IMR-90 (cell line): ENCODE measurements around the gene RBFOX1. TPM values are rescaled to one million over a fixed set of nuclear protein-coding genes. Genes with fewer than 3 reads are reported as not detected.

Experiments used
- ATAC-seq: fragments of 200-7000 bp; cut with Tn5 transposase; 2 replicates; pipeline ENCODE4 v1.9.1; 2020; ENCODE audit warnings: low read depth, mild to moderate bottlenecking, moderate library complexity
- BruUV-seq: library from RNA; stranded (reverse); fragments of 400-500 nt; replicated peaks from 2 replicates; lab custom pipeline; 2021; lab: Mats Ljungman, UMichigan
- CTCF ChIA-PET: fragments of 300-600 bp; formaldehyde crosslinking; extraction: SDS; loops from one replicate; lab custom pipeline; 2021; ENCODE audit warnings: antibody characterized with exemption; lab: Yijun Ruan, JAX
- POLR2A ChIA-PET: fragments of 300-600 bp; sonication (Branson Sonifier 250); formaldehyde crosslinking; loops from one replicate; lab custom pipeline; 2022; ENCODE audit warnings: antibody characterized with exemption; ENCODE audit not compliant: unreplicated experiment; lab: Charles Lee
- DNase-seq: peaks from one replicate; pipeline ENCODE4 v3.0.0; 2013
- H2AFZ ChIP-seq: replicated peaks from 2 replicates; pipeline ENCODE3; 2013; ENCODE audit warnings: low read length, mild to moderate bottlenecking; ENCODE audit not compliant: poor library complexity
- H2AK5ac ChIP-seq: 2 replicates; pipeline ENCODE4 v1.6.1; 2013; ENCODE audit warnings: low read depth, low read length, inconsistent platforms
- H2AK9ac ChIP-seq: replicated peaks from 2 replicates; pipeline ENCODE3; 2013; ENCODE audit warnings: mild to moderate bottlenecking, low read depth, low read length, moderate library complexity; ENCODE audit not compliant: poor library complexity
- H2BK120ac ChIP-seq: 2 replicates; pipeline ENCODE4 v1.6.1; 2013; ENCODE audit warnings: low read depth, low read length, inconsistent platforms
- H2BK15ac ChIP-seq: 3 replicates; pipeline ENCODE4 v1.6.1; 2013; ENCODE audit warnings: low read depth, low read length, inconsistent platforms
- H2BK20ac ChIP-seq: 2 replicates; pipeline ENCODE4 v1.6.1; 2013; ENCODE audit warnings: low read depth, mild to moderate bottlenecking, inconsistent platforms, low read length, moderate library complexity
- H2BK5ac ChIP-seq: 2 replicates; pipeline ENCODE4 v1.6.1; 2013; ENCODE audit warnings: mild to moderate bottlenecking, low read depth, low read length, inconsistent platforms; ENCODE audit not compliant: poor library complexity, severe bottlenecking
- H3K14ac ChIP-seq: replicated peaks from 2 replicates; pipeline ENCODE4 v1.6.1; 2013; ENCODE audit warnings: low read depth, low read length, inconsistent platforms
- H3K18ac ChIP-seq: 2 replicates; pipeline ENCODE4 v1.6.1; 2013; ENCODE audit warnings: low read depth, low read length, control low read depth
- H3K23ac ChIP-seq: 2 replicates; pipeline ENCODE4 v1.6.1; 2013; ENCODE audit warnings: low read depth, low read length, inconsistent platforms
- H3K27ac ChIP-seq: 2 replicates; pipeline ENCODE4 v1.5.1; 2013; ENCODE audit warnings: mild to moderate bottlenecking, control low read depth, low read length; ENCODE audit not compliant: insufficient read depth
- H3K27me3 ChIP-seq: 2 replicates; pipeline ENCODE4 v1.6.1; 2013; ENCODE audit warnings: low read length; ENCODE audit not compliant: control insufficient read depth, insufficient read depth
- H3K36me3 ChIP-seq: 2 replicates; pipeline ENCODE4 v1.6.1; 2013; ENCODE audit warnings: low read length, mixed read lengths; ENCODE audit not compliant: control insufficient read depth, insufficient read depth
- H3K4ac ChIP-seq: 2 replicates; pipeline ENCODE4 v1.6.1; 2013; ENCODE audit warnings: low read depth, low read length, inconsistent platforms
- H3K4me1 ChIP-seq: 2 replicates; pipeline ENCODE4 v1.6.1; 2013; ENCODE audit warnings: low read length, mixed read lengths; ENCODE audit not compliant: control insufficient read depth, insufficient read depth
- H3K4me2 ChIP-seq: 2 replicates; pipeline ENCODE4 v1.6.1; 2013; ENCODE audit warnings: low read depth, mild to moderate bottlenecking, control low read depth, low read length, moderate library complexity
- H3K4me3 ChIP-seq: 2 replicates; pipeline ENCODE4 v1.5.1; 2013; ENCODE audit warnings: low read depth, mild to moderate bottlenecking, control low read depth, low read length, moderate library complexity; ENCODE audit not compliant: insufficient read depth
- H3K56ac ChIP-seq: 2 replicates; pipeline ENCODE4 v1.6.1; 2013; ENCODE audit warnings: low read length, inconsistent platforms; ENCODE audit not compliant: insufficient read depth; ENCODE audit errors: extremely low read depth
- H3K79me1 ChIP-seq, 2 experiments: 2 replicates each; pipeline ENCODE4 v1.6.1; 2013; ENCODE audit warnings: low read length in 2 of 2, inconsistent platforms in 1 of 2, low read depth in 1 of 2
- H3K9ac ChIP-seq: 2 replicates; pipeline ENCODE4 v1.6.1; 2013; ENCODE audit warnings: low read depth, low read length, control low read depth
- H3K9me1 ChIP-seq: 2 replicates; pipeline ENCODE4 v1.6.1; 2013; ENCODE audit warnings: low read length, inconsistent platforms; ENCODE audit not compliant: insufficient read depth
- H3K9me3 ChIP-seq: 2 replicates; pipeline ENCODE4 v1.6.1; 2013; ENCODE audit warnings: low read length; ENCODE audit not compliant: control insufficient read depth, insufficient read depth
- H4K20me1 ChIP-seq: 2 replicates; pipeline ENCODE4 v1.6.1; 2013; ENCODE audit warnings: low read length, inconsistent platforms; ENCODE audit not compliant: insufficient read depth
- H4K5ac ChIP-seq: 2 replicates; pipeline ENCODE4 v1.6.1; 2013; ENCODE audit warnings: mild to moderate bottlenecking, low read depth, low read length, control low read depth
- H4K8ac ChIP-seq, 2 experiments: 2 replicates each; pipeline ENCODE4 v1.6.1; 2013; ENCODE audit warnings: low read depth in 2 of 2, low read length in 2 of 2, control low read depth in 1 of 2, inconsistent platforms in 1 of 2
- H4K91ac ChIP-seq: 2 replicates; pipeline ENCODE4 v1.6.1; 2013; ENCODE audit warnings: low read depth, low read length, inconsistent platforms; ENCODE audit not compliant: insufficient read depth
- BHLHE40 ChIP-seq: fragments of 150-350 bp; IDR thresholded peaks from 2 replicates; pipeline ENCODE4 v1.6.1; 2016; ENCODE audit warnings: mild to moderate bottlenecking, low read depth, low read length
- CEBPB ChIP-seq: IDR thresholded peaks from 2 replicates; pipeline ENCODE4 v1.6.1; 2012; ENCODE audit warnings: low read depth, low read length, improper control_type of control experiment
- FOS ChIP-seq: fragments of 150-350 bp; IDR thresholded peaks from 2 replicates; pipeline ENCODE4 v1.6.1; 2016; ENCODE audit warnings: low read depth, low read length
- MAFK ChIP-seq: IDR thresholded peaks from 2 replicates; pipeline ENCODE4 v1.6.1; 2012; ENCODE audit warnings: low read depth, low read length, improper control_type of control experiment
- MAZ ChIP-seq: IDR thresholded peaks from 2 replicates; pipeline ENCODE4 v1.6.1; 2012; ENCODE audit warnings: low read depth, mild to moderate bottlenecking, low read length, improper control_type of control experiment, moderate library complexity, borderline replicate concordance
- MXI1 ChIP-seq: IDR thresholded peaks from 2 replicates; pipeline ENCODE4 v1.6.1; 2012; ENCODE audit warnings: low read depth, mild to moderate bottlenecking, low read length, moderate library complexity, borderline replicate concordance
- NFE2L2 ChIP-seq: fragments of 150-350 bp; IDR thresholded peaks from 2 replicates; pipeline ENCODE4 v1.6.1; 2016; ENCODE audit warnings: low read depth, mild to moderate bottlenecking, low read length
- POLR2A ChIP-seq: IDR thresholded peaks from 2 replicates; pipeline ENCODE4 v1.6.1; 2012; ENCODE audit warnings: mild to moderate bottlenecking, low read depth, low read length
- RAD21 ChIP-seq: IDR thresholded peaks from 2 replicates; pipeline ENCODE4 v1.6.1; 2012; ENCODE audit warnings: low read length, improper control_type of control experiment
- RCOR1 ChIP-seq: IDR thresholded peaks from 2 replicates; pipeline ENCODE4 v1.6.1; 2012; ENCODE audit warnings: mild to moderate bottlenecking, low read length, improper control_type of control experiment; ENCODE audit not compliant: insufficient replicate concordance
- SMC3 ChIP-seq: fragments of 150-350 bp; IDR thresholded peaks from 2 replicates; pipeline ENCODE4 v1.6.1; 2016; ENCODE audit warnings: low read depth, mild to moderate bottlenecking, antibody characterized with exemption, low read length, moderate library complexity
- USF2 ChIP-seq: fragments of 150-350 bp; IDR thresholded peaks from 2 replicates; pipeline ENCODE4 v1.6.1; 2017; ENCODE audit warnings: mild to moderate bottlenecking, antibody characterized with exemption, low read length, low read depth
- WGBS, 2 experiments: methylation state at CpG; one replicate each; pipeline versions ENCODE4 v1.1.5 to v1.1.7; 2013; ENCODE audit warnings: missing lambda C conversion rate in 2 of 2; ENCODE audit not compliant: insufficient read length in 1 of 2; ENCODE audit errors: extremely low coverage in 2 of 2; 5-methylcytosine and 5-hydroxymethylcytosine counted together
- dilution Hi-C: fragments of 300-500 bp; cut with HindIII; formaldehyde crosslinking; loops from one replicate; pipeline ENCODE4 v1.14.3; 2018; ENCODE audit warnings: low sequenced_read_pairs; ENCODE audit not compliant: unreplicated experiment
- in situ Hi-C: fragments of 300-500 bp; cut with MboI; formaldehyde crosslinking; loops from 3 replicates; pipeline ENCODE4 v1.14.3; 2019; ENCODE audit warnings: low sequenced_read_pairs, inconsistent platforms, mixed read lengths
- intact Hi-C: fragments of 100-400 bp; cut with micrococcal nuclease; formaldehyde crosslinking; loops from 2 replicates; pipeline ENCODE4 v1.10.0; 2022
- polyA plus RNA-seq, 3 experiments: library from polyadenylated mRNA; depleted of rRNA; stranded (reverse); fragments of >200 nt; gene quantifications; 2 replicates each; pipeline ENCODE4 v1.2.3, GENCODE V29; 2012; ENCODE audit warnings: low replicate concordance in 1 of 3
- total RNA-seq: library from RNA; depleted of rRNA; stranded (reverse); fragments of >200 nt; gene quantifications from 2 replicates; pipeline ENCODE4 v1.2.3, GENCODE V29; 2012
- TF ChIP-seq, protein P1 (sequence below): fragments of 150-350 bp; IDR thresholded peaks from 2 replicates; pipeline ENCODE4 v1.6.1; 2016; ENCODE audit warnings: low read depth, mild to moderate bottlenecking, low read length, moderate library complexity, borderline replicate concordance
- TF ChIP-seq, protein P2 (sequence below): conservative IDR thresholded peaks from 2 replicates; pipeline ENCODE4 v1.5.1; 2012; ENCODE audit warnings: mild to moderate bottlenecking, low read depth, low read length, improper control_type of control experiment

The RBFOX1 gene
- total and polyA plus RNA-seq, 2 of the 4 experiments (the other 2 are of a cell fraction) = not detected

GRCh38 chr16:7363422-7364417, 31.1 kb downstream of the RBFOX1 start:
- H4K5ac ChIP-seq = no peak overlapping the region
- dilution Hi-C loops (no loop called here), intact Hi-C loops (no loop called here), in situ Hi-C loops (no loop called here)
- H3K56ac ChIP-seq = no peak overlapping the region
- 5% methylated on average over 7 of the region's 18 CpGs; no CpG with 5 or more reads in 1 of the 2 experiments for WGBS, 2 experiments
- H3K79me1 ChIP-seq = no peaks in the 10 kb centered on the region
- no peak overlapping the region for H2BK120ac ChIP-seq
- CTCF ChIA-PET = no interaction called here
- H2AK5ac ChIP-seq = no peak overlapping the region
- no peak overlapping the region for H3K27ac ChIP-seq
- H3K4ac ChIP-seq = no peak overlapping the region
- H3K14ac ChIP-seq = no peak overlapping the region
- BruUV-seq = no TSS peak
- DNase-seq (no peak), ATAC-seq (no peak)
- no peak overlapping the region for H4K8ac ChIP-seq
- no peak overlapping the region for H3K4me3 ChIP-seq
- H2AFZ ChIP-seq = no peak overlapping the region
- no peaks in the 10 kb centered on the region for H3K9me1 ChIP-seq
- H3K18ac ChIP-seq = no peak overlapping the region
- H3K4me2 ChIP-seq = no peak overlapping the region
- H3K9ac ChIP-seq = no peak overlapping the region
- H4K20me1 ChIP-seq = no peaks in the 10 kb centered on the region
- no peaks in the 10 kb centered on the region for H3K36me3 ChIP-seq
- H3K23ac ChIP-seq = no peak overlapping the region
- H3K4me1 ChIP-seq = no peaks in the 10 kb centered on the region
- peaks cover 20% of the 10 kb centered on the region for H3K9me3 ChIP-seq
- no peak overlapping the region for H4K91ac ChIP-seq
- H3K27me3 ChIP-seq = no peaks in the 10 kb centered on the region
- no peak overlapping the region for H2BK15ac ChIP-seq
- no peak overlapping the region for H2AK9ac ChIP-seq
- H2BK5ac ChIP-seq = no peak overlapping the region
- no peak overlapping the region for H2BK20ac ChIP-seq
- POLR2A ChIA-PET = no interaction called here
- TF ChIP-seq, protein P1, sequence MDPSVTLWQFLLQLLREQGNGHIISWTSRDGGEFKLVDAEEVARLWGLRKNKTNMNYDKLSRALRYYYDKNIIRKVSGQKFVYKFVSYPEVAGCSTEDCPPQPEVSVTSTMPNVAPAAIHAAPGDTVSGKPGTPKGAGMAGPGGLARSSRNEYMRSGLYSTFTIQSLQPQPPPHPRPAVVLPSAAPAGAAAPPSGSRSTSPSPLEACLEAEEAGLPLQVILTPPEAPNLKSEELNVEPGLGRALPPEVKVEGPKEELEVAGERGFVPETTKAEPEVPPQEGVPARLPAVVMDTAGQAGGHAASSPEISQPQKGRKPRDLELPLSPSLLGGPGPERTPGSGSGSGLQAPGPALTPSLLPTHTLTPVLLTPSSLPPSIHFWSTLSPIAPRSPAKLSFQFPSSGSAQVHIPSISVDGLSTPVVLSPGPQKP = no peak
- TF ChIP-seq FOS = no peak
- no peak for TF ChIP-seq SMC3
- TF ChIP-seq NFE2L2 = no peak
- TF ChIP-seq MAFK = no peak
- no peak for TF ChIP-seq MXI1
- no peak for TF ChIP-seq POLR2A
- no peak for TF ChIP-seq BHLHE40
- TF ChIP-seq, protein P2, sequence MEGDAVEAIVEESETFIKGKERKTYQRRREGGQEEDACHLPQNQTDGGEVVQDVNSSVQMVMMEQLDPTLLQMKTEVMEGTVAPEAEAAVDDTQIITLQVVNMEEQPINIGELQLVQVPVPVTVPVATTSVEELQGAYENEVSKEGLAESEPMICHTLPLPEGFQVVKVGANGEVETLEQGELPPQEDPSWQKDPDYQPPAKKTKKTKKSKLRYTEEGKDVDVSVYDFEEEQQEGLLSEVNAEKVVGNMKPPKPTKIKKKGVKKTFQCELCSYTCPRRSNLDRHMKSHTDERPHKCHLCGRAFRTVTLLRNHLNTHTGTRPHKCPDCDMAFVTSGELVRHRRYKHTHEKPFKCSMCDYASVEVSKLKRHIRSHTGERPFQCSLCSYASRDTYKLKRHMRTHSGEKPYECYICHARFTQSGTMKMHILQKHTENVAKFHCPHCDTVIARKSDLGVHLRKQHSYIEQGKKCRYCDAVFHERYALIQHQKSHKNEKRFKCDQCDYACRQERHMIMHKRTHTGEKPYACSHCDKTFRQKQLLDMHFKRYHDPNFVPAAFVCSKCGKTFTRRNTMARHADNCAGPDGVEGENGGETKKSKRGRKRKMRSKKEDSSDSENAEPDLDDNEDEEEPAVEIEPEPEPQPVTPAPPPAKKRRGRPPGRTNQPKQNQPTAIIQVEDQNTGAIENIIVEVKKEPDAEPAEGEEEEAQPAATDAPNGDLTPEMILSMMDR = no peak
- TF ChIP-seq RCOR1 = no peak
- TF ChIP-seq CEBPB = no peak
- TF ChIP-seq MAZ = no peak
- no peak for TF ChIP-seq RAD21
- no peak for TF ChIP-seq USF2
